C4-2B (cell line): Measurements from ENCODE around the gene CDC42SE1.
"Not testable (repeated sequence)": the region's sequence is repeated elsewhere in the genome, so short reads cannot be mapped to it uniquely, and the experiment has no call there.

Experiments
- H3K27ac ChIP-seq: fragments of 450-650 bp; 2 replicates; pipeline ENCODE4 v1.5.1; 2017
- ZFX ChIP-seq: fragments of 450-650 bp; IDR thresholded peaks from 2 replicates; pipeline ENCODE4 v1.6.1; 2017
- TF ChIP-seq, protein P1 (sequence below): fragments of 450-650 bp; conservative IDR thresholded peaks from 2 replicates; pipeline ENCODE4 v1.5.1; 2017; ENCODE audit warnings: mild to moderate bottlenecking

The CDC42SE1 gene, protein sequence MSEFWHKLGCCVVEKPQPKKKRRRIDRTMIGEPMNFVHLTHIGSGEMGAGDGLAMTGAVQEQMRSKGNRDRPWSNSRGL

DNA sequence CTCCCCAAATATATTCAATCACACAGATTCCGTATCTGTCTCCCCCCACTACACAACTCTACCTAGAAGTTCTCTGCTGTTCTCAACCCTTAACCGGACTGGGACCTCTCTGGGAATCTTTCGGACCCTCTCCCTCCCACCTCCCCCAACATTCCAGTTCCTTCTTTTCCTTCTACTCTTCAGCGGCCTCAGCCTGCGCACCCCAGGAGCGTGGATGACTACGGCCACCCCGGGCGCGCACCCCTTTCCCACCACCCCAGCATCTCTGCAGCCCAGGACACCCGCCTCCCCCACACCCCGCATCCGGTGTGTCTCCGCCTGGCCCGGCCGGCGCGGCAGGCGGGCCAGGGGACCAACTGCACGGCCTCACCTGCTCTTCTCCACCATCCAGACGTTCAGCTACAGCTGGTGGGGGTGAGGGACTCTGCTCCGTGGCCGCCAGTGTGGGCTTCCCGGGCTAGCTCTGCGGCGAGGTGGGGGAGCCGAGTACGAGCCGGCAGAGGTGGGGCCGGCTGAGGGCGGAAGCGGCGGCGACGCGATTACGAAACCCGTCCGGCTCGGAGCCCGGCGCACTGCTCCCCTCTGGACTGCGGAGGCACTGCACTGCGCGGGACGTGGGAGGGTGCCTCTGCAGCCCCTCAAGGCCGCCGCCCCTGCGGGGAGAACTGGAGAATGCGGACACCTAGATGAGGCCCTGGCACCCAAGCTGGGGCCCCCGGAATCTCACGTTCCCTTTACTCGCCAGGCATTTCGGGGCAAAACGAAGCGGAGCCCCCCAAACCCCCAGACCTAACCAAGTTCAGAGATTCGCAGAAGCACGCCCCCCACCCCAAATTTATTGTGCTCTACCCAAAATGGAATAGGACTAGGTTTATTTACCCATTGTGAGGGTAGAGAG lies at the start of gene CDC42SE1:
TSS of gene CDC42SE1 (minus strand) at position 514 of the 898 bp plus-strand sequence. CDS start 3,892 bp downstream, outside the sequence.
- peak within 1 kb of the TSS; percentile 97 for H3K27ac ChIP-seq
- TF ChIP-seq, protein P1, sequence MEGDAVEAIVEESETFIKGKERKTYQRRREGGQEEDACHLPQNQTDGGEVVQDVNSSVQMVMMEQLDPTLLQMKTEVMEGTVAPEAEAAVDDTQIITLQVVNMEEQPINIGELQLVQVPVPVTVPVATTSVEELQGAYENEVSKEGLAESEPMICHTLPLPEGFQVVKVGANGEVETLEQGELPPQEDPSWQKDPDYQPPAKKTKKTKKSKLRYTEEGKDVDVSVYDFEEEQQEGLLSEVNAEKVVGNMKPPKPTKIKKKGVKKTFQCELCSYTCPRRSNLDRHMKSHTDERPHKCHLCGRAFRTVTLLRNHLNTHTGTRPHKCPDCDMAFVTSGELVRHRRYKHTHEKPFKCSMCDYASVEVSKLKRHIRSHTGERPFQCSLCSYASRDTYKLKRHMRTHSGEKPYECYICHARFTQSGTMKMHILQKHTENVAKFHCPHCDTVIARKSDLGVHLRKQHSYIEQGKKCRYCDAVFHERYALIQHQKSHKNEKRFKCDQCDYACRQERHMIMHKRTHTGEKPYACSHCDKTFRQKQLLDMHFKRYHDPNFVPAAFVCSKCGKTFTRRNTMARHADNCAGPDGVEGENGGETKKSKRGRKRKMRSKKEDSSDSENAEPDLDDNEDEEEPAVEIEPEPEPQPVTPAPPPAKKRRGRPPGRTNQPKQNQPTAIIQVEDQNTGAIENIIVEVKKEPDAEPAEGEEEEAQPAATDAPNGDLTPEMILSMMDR = peak; percentile 91
- peak; percentile 43; the same call in 1 of the 2 replicates for TF ChIP-seq ZFX

DNA sequence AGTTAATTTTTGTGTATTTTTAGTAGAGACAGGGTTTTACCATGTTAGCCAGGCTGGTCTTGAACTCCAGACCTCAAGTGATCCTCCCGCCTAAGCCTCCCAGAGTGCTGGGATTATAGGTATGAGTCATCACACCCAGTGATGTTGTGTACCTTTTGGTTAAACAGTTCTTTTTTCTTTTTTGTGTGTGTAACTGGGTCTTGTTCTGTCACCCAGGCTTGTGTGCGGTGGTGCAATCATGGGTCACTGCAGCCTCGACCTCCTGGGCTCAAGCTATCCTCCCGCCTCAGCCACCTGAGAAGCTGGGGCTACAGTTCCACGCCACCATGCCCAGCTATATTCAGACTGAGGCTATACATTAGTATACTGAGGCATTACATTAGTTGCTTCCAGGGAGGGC lies 48.9 kb upstream of the CDC42SE1 start:
- no peak overlapping the region for H3K27ac ChIP-seq
- no peak for TF ChIP-seq ZFX

DNA sequence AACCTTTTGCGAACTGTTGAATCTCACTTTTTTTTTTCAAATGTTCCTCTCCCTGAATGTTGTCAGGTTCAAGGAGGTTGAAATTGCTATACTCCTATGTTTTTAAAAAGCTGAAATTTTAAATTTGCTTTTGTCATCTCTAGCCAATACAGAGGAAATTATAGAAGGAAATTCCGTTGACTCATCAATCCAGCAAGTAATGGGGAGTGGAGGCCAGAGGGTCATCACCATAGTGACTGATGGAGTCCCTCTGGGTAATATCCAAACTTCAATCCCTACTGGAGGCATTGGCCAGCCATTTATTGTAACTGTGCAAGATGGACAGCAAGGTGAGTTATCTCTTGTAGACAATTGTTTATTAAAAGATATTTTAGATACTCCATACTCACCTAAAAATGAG lies 47.5 kb upstream of the CDC42SE1 start:
- no peak overlapping the region for H3K27ac ChIP-seq
- TF ChIP-seq, protein P1 = no peak
- TF ChIP-seq ZFX = no peak

DNA sequence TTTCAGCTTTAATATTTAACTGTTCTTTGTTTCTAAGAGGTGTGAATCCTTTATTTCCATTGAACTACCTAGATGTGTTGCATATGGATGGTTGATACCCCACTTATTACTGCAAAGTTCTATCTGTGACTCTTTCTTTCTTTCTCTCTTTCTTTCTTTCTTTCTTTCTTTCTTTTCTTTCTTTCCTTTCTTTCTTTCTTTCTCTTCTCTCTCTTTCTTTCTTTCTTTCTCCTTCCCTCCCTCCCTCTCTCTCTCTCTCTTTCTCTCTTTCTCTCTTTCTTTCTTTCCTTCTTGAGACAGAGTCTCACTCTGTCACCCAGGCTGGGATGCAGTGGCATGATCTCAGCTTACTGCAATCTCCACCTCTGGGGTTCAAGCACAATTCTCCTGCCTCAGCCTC lies 45.2 kb upstream of the CDC42SE1 start:
- no peak overlapping the region for H3K27ac ChIP-seq
- TF ChIP-seq, protein P1 = no peak

DNA sequence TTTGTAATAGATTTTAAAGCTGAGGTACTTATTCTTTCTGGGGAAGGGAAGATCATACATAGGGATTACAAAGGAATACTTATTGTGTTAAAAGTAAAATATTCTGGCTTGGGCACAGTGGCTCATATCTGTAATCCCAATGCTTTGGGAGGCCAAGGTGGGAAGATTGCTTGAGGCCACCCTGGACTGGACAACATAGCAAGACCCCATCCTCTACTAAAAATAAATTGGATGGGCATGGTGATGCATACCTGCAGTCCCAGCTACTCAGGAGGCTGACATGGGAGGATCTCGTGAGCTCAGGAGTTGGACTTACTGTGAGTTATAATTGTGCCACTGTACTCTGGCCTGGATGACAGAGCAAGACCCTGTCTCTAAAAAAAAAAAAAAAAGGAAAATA lies 38.7 kb upstream of the CDC42SE1 start:
- H3K27ac ChIP-seq = no peak overlapping the region
- TF ChIP-seq ZFX = no peak
- TF ChIP-seq, protein P1 = no peak

DNA sequence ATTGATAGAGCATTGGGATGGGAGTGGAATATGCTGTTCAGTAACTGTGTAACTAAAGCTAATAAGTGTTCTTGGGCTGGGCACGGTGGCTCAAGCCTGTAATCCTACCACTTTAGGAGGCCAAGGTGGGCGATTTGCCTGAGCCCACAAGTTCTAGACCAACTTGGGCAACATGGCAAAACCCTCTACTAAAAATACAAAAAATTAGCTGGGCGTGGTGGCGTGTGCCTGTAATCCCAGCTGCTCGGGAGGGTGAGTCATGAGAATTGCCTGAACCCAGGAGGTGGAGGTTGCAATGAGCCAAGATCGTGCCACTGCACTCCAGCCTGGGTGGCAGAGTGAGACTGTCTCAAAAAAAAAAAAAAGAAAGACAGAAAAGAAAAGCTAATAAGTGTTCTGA lies 38.0 kb upstream of the CDC42SE1 start:
- not testable (repeated sequence) for H3K27ac ChIP-seq

DNA sequence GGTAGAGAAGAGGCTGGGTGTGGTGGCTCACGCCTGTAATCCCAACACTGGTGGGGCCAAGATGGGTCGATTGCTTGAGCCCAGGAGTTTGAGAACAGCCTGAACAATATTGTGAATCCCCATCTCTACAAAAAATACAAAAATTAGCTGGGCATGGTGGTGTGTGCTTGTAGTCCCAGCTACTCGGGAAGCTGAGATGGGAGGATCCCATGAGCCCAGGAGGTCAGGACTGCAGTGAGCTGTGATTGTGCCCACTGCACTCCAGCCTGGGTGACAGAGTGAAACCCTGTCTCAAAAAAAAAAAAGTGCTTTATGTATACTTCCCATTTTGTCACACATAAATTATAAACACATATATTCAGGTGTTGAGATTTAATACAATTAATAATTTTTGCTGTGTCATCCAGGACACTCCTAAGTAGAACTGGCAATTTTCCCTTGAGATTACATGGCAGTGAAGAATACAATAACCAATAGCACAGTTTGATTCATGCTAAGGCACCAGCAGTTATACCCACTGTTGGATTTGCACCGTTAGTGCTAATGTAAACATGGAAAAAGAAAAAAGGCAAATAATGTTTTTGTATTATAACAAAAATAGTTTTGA lies 26.6 kb upstream of the CDC42SE1 start:
- TF ChIP-seq, protein P1 = no peak
- no peak for TF ChIP-seq ZFX
- no peak overlapping the region for H3K27ac ChIP-seq

DNA sequence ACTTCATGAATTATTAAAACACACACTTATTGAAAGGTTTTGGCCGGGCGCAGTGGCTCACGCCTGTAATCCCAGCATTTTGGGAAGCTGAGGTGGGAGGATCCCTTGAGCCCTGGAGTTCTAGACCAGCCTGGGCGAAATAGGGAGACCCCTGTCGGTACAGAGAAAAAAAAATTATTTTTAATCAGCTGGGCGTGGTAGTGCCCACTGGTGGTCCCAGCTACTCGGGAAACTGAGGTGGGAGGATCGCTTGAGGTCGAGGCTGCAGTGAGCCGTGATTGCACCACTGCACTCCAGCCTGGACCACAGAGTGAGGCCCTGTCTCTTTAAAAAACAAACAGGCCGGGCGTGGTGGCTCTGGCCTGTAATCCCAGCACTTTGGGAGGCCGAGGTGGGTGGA lies 12.8 kb upstream of the CDC42SE1 start:
- TF ChIP-seq ZFX = no peak
- TF ChIP-seq, protein P1 = no peak
- H3K27ac ChIP-seq = no peak overlapping the region
